ENCODE results near the gene NRL.

The NRL gene

GRCh38 chr14:24098927-24099813 lies 15.6 kb downstream of the NRL start:
- no peak for FAIRE-seq

DNA sequence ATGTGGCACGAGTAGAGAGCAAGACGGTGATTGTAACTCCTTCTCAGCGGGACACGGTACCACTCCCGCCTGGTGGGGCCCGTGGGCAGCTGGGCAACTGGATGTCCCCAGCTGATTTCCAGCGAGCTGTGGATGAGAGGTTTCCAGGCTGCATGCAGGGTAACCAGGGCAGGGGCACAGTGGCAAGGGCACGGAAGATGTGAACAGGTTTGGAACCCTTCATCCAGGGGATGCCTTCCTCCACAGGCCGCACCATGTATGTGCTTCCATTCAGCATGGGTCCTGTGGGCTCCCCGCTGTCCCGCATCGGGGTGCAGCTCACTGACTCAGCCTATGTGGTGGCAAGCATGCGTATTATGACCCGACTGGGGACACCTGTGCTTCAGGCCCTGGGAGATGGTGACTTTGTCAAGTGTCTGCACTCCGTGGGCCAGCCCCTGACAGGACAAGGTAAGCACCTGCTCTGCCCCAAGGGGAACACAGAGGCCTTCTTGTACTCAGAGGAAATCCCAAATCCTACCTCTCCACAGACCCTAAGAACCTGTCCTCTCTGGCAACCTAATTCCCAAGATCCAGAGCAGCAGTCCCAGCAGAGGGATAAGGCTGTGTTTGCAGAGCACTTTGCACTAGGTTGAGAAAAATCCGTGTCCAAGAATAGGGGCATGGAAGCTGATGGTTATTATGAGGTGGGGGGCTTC lies 16.4 kb downstream of the NRL start:
- no peak for FAIRE-seq

GRCh38 chr14:24096545-24097181 lies 18.1 kb downstream of the NRL start:
- no peak for FAIRE-seq

GRCh38 chr14:24095271-24096068 lies 19.3 kb downstream of the NRL start:
- FAIRE-seq: no peak

DNA sequence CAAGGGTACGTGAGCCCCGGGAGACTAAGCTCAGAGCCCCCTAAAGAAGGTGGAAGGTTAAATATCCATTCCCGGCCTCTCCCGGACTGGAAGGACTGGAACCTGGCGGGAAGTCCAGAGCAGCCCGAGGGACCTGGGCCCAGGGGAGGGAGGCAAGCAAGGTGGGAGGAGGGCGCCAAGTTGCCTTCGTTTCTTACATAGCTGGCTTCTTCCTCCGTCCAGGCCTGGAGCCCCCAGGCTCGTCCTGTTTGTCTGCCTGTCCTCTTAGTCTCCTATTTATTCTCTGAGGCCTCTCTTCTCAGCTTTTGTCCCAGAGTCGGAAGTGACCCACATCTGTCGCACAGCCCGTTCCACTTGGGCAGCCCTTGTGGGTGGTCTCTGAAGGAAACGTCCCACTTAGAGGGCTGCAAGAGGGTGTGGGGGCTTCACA lies 19.9 kb downstream of the NRL start:
- no peak for FAIRE-seq

- FAIRE-seq: no peak
Observed at GRCh38 chr14:24093901-24094840, 20.6 kb downstream of the NRL start, which contains the start of gene PCK2. TSS of gene PCK2 (plus strand) at chr14:24094311. CDS start at chr14:24094406, 95 bp downstream.

- no peak for FAIRE-seq
Observed at GRCh38 chr14:24093207-24093900, 21.4 kb downstream of the NRL start.

- FAIRE-seq: no peak
Observed at GRCh38 chr14:24092505-24093206, 22.1 kb downstream of the NRL start.

DNA sequence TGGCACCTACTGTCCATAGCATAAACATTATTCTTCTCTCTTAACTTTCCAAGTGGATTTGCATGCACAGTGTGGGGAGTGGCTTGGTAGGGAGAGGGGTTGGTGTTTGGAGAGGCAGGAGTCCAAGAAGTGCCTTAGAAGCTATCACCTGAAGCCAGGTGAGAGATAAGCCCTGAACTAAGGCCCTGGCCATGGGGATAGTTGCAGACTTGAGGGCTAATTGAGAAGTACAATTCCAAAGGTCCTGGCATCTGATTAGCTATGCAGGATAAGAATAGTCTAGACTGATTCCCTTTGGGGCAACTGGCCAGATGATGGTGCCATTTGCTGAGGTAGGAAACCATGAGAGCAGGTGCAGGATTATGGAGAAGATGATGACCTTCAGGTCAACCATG lies 22.6 kb downstream of the NRL start:
- no peak for FAIRE-seq

DNA sequence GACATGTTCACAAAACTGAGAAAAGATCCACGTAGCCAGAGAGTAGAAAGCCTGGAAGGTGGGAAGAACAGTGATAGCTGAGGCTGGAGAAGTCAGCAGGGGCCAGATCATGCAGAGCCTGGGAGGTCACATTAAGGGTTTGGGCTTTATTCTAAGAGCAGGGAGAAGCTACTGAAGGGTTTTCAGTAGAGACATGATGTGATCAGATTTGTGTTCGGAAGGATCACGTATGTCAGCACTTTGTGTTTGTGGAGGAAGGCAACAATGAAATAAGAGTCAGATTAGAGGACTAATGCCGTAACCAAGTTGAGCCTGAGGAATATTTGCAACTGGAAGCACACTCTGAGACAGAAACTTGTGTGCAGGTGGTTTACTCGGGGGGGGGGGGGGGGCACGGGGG lies 24.9 kb downstream of the NRL start:
- FAIRE-seq: no peak

GRCh38 chr14:24088095-24088494 lies 26.7 kb downstream of the NRL start:
- no peak for FAIRE-seq

- no peak for FAIRE-seq
Observed at GRCh38 chr14:24087004-24087403, 27.7 kb downstream of the NRL start.

- no peak for FAIRE-seq
Observed at GRCh38 chr14:24086193-24086955, 28.4 kb downstream of the NRL start.

- no peak for FAIRE-seq
Observed at GRCh38 chr14:24085215-24085614, 29.5 kb downstream of the NRL start.

GRCh38 chr14:24084440-24084839 lies 30.3 kb downstream of the NRL start:
- no peak for FAIRE-seq

DNA sequence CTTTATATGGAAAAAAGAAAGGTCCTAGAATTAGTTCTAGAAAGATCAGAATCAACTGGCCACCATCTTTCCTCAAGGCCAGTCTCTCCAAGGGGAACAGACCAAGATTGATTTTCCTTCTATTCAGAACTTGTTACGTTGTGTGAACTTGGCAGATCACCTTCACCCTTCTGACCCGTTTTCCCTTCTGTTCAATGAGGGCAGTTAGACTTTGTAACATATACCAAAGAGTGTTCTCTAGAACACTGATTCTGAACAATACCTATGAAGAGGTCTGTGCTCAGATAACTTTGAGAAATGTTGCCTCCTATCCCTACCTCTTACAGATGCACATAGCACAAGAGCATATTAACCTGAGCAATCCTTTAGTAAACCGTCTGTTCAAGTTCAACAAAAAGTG lies 31.3 kb downstream of the NRL start:
- FAIRE-seq: no peak

- FAIRE-seq: no peak
Observed at GRCh38 chr14:24082411-24083080, 32.2 kb downstream of the NRL start.

- no peak for FAIRE-seq
Observed at GRCh38 chr14:24081739-24082211, 33.0 kb downstream of the NRL start.

Data from colon (tissue), 2 donors.